Progenitor cell of endocrine pancreas (in vitro differentiated cells): ENCODE measurements around the gene KCNH2. TPM values are rescaled to one million over a fixed set of nuclear protein-coding genes. Genes with fewer than 3 reads are reported as not detected.

Experiments
- DNase-seq: peaks from one replicate; pipeline ENCODE4 v3.0.0; 2021; ENCODE audit warnings: low spot score; ENCODE audit not compliant: unreplicated experiment
- H3K27ac Mint-ChIP-seq: 2 replicates; pipeline ENCODE4 v1.8.0; 2021; ENCODE audit warnings: mild to moderate bottlenecking, moderate library complexity, mixed read lengths
- H3K27me3 Mint-ChIP-seq: 2 replicates; pipeline ENCODE4 v1.8.0; 2021; ENCODE audit warnings: mixed read lengths
- H3K36me3 Mint-ChIP-seq: 2 replicates; pipeline ENCODE4 v1.8.0; 2022; ENCODE audit warnings: mixed read lengths; ENCODE audit not compliant: insufficient read depth
- H3K4me1 Mint-ChIP-seq: 2 replicates; pipeline ENCODE4 v1.8.0; 2021; ENCODE audit warnings: low read depth, mixed read lengths
- H3K4me3 Mint-ChIP-seq: 2 replicates; pipeline ENCODE4 v1.8.0; 2021; ENCODE audit warnings: low read depth, mild to moderate bottlenecking, moderate library complexity, mixed read lengths
- H3K9me3 Mint-ChIP-seq: 2 replicates; pipeline ENCODE4 v1.8.0; 2021; ENCODE audit warnings: low read depth, mixed read lengths
- CTCF ChIP-seq: fragments of 200-600 bp; sonication (generic); IDR thresholded peaks from one replicate; pipeline ENCODE4 v1.5.0; 2021; ENCODE audit warnings: antibody characterized with exemption, mild to moderate bottlenecking; ENCODE audit not compliant: unreplicated experiment
- total RNA-seq: library from RNA; stranded (reverse); gene quantifications from 2 replicates; pipeline ENCODE4 v1.2.1, GENCODE V29; 2021

The KCNH2 gene
- total RNA-seq, 1 donor from 2014 or later, result 9.4 TPM

GRCh38 chr7:151010307-151011096, 32.4 kb upstream of the KCNH2 start:
- Mint-ChIP-seq H3K27ac (no peak overlapping the region), H3K36me3 (no peaks in the 10 kb centered on the region), H3K27me3 (peaks cover 55% of the 10 kb centered on the region), H3K4me1 (peaks cover 3% of the 10 kb centered on the region), H3K4me3 (no peak overlapping the region), H3K9me3 (no peaks in the 10 kb centered on the region)
- DNase-seq, result no peak
- no peak for TF ChIP-seq CTCF

GRCh38 chr7:151010037-151010306, 31.9 kb upstream of the KCNH2 start:
- H3K27me3 Mint-ChIP-seq, result peaks cover 50% of the 10 kb centered on the region
- no peak for TF ChIP-seq CTCF
- H3K9me3 Mint-ChIP-seq, result no peaks in the 10 kb centered on the region
- no peak overlapping the region for H3K4me3 Mint-ChIP-seq
- peaks cover 3% of the 10 kb centered on the region for H3K4me1 Mint-ChIP-seq
- H3K36me3 Mint-ChIP-seq, result no peaks in the 10 kb centered on the region
- no peak overlapping the region for H3K27ac Mint-ChIP-seq
- DNase-seq, result no peak

GRCh38 chr7:151009327-151010036, 31.4 kb upstream of the KCNH2 start:
- no peak for DNase-seq
- TF ChIP-seq CTCF, result no peak
- Mint-ChIP-seq H3K36me3 (no peaks in the 10 kb centered on the region), H3K9me3 (no peaks in the 10 kb centered on the region), H3K27ac (no peak overlapping the region), H3K4me1 (peaks cover 3% of the 10 kb centered on the region), H3K4me3 (no peak overlapping the region), H3K27me3 (peaks cover 46% of the 10 kb centered on the region)

GRCh38 chr7:151008511-151009323, 30.6 kb upstream of the KCNH2 start:
- Mint-ChIP-seq H3K27ac (no peak overlapping the region), H3K36me3 (no peaks in the 10 kb centered on the region), H3K27me3 (peaks cover 41% of the 10 kb centered on the region), H3K4me1 (peaks cover 2% of the 10 kb centered on the region), H3K4me3 (peak overlapping the region; percentile 38), H3K9me3 (no peaks in the 10 kb centered on the region)
- TF ChIP-seq CTCF, result peak; percentile 73
- peak; percentile 45 for DNase-seq

GRCh38 chr7:151008143-151008510, 30.0 kb upstream of the KCNH2 start:
- Mint-ChIP-seq H3K4me1 (peaks cover 2% of the 10 kb centered on the region), H3K4me3 (no peak overlapping the region), H3K27me3 (peaks cover 44% of the 10 kb centered on the region), H3K27ac (no peak overlapping the region), H3K9me3 (no peaks in the 10 kb centered on the region), H3K36me3 (no peaks in the 10 kb centered on the region)
- no peak for TF ChIP-seq CTCF
- DNase-seq, result no peak
